Measurements from ENCODE around the gene IL13RA1.
"Not testable (repeated sequence)": the region's sequence is repeated elsewhere in the genome, so short reads cannot be mapped to it uniquely, and the experiment has no call there.

IL13RA1 gene

GRCh38 chrX:118780911-118781310 lies 53.5 kb downstream of the IL13RA1 start:
- no peak for DNase-seq

- no peak for DNase-seq
These were observed 68.3 kb downstream of the IL13RA1 start for GRCh38 chrX:118795528-118796280.

DNA sequence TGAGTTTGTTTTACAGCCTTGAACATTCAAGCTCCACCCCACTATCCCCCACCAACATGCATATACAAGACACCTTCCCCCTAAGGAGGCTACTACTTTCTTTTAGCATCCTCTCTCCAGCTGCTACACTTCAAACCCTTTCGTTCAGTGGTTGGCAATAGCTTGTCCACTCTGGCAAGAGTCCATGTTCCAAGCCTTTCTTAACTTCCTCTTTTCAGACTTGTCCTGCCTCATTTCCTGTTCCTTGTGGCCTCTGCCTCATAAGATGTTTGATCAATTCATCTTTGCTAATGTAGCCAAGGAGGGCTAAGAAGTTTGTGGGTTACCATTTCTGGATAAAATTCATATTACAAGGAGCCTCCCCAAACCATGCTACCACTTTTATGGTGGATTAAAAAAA lies 75.5 kb downstream of the IL13RA1 start:
- no peak for DNase-seq

GRCh38 chrX:118807151-118808017 lies 80.0 kb downstream of the IL13RA1 start:
- peak; percentile 43 for DNase-seq

DNA sequence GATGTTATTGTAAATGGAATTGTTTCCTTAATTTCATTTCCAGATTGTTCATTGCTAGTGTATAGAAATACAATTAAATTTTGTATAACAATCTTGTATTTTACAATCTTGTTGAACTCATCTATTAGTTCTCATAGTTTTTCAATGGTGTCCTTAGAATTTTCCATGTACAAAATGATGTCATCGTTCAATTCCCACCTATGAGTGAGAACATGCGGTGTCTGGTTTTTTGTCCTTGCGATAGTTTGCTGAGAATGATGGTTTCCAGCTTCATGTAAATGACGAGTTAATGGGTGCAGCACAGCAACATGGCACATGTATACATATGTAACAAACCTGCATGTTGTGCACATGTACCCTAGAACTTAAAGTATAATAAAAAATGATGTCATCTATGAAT lies 89.9 kb downstream of the IL13RA1 start:
- DNase-seq = not testable (repeated sequence)

GRCh38 chrX:118823263-118824172 lies 96.1 kb downstream of the IL13RA1 start, which contains the start of gene ZCCHC12:
Gene ZCCHC12 (plus strand): TSS chrX:118823824. CDS start chrX:118825245, 1,421 bp downstream.
- peak; percentile 58 for DNase-seq

- no peak for DNase-seq
These were observed 96.8 kb downstream of the IL13RA1 start for GRCh38 chrX:118824173-118824730.

DNA sequence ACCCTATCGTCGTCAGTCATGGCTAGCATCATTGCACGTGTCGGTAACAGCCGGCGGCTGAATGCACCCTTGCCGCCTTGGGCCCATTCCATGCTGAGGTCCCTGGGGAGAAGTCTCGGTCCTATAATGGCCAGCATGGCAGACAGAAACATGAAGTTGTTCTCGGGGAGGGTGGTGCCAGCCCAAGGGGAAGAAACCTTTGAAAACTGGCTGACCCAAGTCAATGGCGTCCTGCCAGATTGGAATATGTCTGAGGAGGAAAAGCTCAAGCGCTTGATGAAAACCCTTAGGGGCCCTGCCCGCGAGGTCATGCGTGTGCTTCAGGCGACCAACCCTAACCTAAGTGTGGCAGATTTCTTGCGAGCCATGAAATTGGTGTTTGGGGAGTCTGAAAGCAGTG lies 97.8 kb downstream of the IL13RA1 start:
- DNase-seq = no peak

DNA sequence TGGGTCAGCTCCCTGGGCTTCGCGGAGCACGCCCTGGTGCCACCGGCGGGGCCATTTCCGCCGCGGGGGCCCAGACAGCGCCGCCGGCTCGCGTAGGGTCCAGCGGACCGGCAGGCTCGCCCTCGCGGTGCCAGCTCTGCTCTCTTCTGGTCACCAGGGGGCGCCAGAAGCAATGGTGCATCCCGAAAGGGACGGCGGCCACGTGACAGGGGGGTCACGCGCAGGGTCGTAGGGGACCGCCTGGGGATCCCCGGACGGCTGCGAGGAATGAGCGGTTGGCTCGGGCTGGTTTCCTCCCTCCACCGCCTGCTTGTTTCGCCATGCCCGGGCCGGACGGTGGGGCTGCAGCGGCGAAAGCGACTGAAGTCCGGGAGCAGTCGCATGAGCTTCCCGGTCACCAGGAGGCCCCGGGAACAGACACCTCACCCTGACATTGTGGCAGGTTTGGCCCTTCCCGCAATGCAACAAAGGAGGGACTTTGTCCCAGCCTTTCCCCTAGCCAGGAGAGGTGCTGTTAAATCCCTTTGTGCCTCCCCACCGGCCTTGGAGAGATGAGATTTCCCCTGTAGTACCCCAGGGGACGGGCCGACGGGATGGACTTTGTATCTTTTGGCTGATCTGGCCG lies 112.0 kb downstream of the IL13RA1 start:
- peak; percentile 81 for DNase-seq
